GM12801 (cell line): ENCODE data around the gene PDE4D.

Source experiments
- TF ChIP-seq, protein P1 (sequence below): IDR thresholded peaks from one replicate; pipeline ENCODE4 v1.5.1; 2011; ENCODE audit warnings: control low read depth; ENCODE audit not compliant: insufficient read length; ENCODE audit errors: extremely low read depth

The PDE4D gene

DNA sequence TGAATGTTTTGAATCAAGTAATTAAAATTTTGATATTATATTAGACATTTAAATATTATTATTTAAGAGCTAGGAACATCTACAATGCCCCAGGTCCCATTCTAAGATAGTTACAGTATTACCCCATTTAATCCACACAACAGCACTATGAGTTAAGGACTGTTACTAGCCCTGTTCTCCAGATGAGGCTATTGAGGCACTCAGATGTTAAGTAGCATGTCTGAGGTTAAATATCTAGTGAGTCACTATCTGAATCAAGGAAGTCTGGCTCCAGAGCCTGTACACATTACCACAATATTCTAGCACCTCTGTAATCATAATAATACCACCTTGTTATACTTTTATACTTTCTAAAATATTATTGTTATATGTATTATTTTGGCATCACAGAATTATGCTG, 304.6 kb downstream of the PDE4D start:
- TF ChIP-seq, protein P1, sequence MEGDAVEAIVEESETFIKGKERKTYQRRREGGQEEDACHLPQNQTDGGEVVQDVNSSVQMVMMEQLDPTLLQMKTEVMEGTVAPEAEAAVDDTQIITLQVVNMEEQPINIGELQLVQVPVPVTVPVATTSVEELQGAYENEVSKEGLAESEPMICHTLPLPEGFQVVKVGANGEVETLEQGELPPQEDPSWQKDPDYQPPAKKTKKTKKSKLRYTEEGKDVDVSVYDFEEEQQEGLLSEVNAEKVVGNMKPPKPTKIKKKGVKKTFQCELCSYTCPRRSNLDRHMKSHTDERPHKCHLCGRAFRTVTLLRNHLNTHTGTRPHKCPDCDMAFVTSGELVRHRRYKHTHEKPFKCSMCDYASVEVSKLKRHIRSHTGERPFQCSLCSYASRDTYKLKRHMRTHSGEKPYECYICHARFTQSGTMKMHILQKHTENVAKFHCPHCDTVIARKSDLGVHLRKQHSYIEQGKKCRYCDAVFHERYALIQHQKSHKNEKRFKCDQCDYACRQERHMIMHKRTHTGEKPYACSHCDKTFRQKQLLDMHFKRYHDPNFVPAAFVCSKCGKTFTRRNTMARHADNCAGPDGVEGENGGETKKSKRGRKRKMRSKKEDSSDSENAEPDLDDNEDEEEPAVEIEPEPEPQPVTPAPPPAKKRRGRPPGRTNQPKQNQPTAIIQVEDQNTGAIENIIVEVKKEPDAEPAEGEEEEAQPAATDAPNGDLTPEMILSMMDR, result no peak

- TF ChIP-seq, protein P1, result no peak
These were observed 305.8 kb downstream of the PDE4D start for GRCh38 chr5:59587489-59588337.

- TF ChIP-seq, protein P1, result no peak
These were observed 306.7 kb downstream of the PDE4D start for GRCh38 chr5:59586841-59587240.

GRCh38 chr5:59584858-59585846, 308.4 kb downstream of the PDE4D start:
- TF ChIP-seq, protein P1, result no peak

DNA sequence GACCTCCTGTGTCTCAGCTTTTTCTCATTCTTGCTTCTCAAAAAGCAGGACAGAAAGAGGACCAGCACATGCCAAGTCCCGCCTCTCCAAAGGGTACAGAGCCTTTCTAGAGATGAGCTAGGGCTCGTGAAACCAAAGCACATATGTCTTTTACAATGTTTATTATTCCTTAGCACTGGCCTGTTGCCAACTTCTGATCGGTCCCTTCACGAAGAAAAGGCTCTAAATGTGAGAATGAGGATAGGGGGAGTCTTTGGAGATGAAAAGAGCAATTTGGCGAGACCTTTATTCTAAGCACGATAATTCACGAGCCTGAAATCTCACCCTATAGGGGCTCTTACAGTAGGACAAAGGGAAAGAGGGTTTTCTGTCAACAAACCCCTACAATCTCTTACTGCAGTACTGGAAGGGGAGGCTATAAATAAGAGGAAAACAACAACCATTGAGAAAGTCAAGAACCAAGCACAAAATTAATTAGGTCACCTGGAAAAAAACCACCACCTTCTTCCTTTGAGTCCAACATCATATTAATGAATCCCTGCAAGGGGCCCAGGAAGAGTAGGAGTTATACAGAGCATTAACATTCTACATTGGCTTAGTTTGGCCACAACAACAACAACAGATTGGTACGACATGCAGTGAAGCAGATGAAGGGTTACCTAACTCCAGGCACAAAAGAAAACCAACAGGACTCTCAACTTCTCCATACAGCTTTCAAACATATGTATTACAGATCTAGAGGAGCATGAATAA, 309.5 kb downstream of the PDE4D start:
- TF ChIP-seq, protein P1, result no peak

DNA sequence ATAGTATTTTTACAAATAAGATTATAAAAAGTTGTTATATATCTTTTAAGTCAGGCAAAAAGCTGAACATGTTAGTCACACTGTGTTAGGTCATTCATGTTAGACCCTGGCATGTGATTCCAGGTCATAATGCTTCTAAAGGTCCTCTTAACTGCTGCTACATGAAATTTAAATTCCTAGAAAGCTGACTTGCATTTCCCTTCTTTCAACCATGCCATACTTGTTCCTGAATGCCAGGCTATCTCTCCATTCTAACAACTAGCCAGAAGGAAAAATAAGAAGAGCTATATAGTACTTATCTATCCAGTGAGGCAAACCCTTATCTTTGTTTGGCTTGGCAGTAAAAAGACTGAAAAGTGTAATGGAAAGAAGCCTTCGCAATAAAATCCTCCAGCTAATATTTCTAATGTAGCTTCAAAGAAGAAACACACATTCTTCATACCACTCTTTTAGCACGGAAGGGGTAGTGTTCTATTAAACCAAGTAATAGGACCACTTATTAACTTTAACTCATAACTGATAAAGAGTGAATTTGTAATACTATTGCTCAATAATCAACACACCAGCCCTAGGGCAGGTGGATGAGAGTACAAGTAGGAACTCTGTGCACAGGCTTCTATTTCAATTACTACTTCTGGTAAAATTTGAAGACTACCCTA, 310.2 kb downstream of the PDE4D start:
- TF ChIP-seq, protein P1, result no peak
